ENCODE measurements around the gene FKRP. TPM values are rescaled to one million over a fixed set of nuclear protein-coding genes. Genes with fewer than 3 reads are reported as not detected.
"Not testable (repeated sequence)": the region's sequence is repeated elsewhere in the genome, so short reads cannot be mapped to it uniquely, and the experiment has no call there.

Gene FKRP
- total and polyA plus RNA-seq, 2 of the 13 experiments (the other 11 are each of a cell fraction or from before 2014, with no cell fraction given), result 7.3 to 9.8 TPM

DNA sequence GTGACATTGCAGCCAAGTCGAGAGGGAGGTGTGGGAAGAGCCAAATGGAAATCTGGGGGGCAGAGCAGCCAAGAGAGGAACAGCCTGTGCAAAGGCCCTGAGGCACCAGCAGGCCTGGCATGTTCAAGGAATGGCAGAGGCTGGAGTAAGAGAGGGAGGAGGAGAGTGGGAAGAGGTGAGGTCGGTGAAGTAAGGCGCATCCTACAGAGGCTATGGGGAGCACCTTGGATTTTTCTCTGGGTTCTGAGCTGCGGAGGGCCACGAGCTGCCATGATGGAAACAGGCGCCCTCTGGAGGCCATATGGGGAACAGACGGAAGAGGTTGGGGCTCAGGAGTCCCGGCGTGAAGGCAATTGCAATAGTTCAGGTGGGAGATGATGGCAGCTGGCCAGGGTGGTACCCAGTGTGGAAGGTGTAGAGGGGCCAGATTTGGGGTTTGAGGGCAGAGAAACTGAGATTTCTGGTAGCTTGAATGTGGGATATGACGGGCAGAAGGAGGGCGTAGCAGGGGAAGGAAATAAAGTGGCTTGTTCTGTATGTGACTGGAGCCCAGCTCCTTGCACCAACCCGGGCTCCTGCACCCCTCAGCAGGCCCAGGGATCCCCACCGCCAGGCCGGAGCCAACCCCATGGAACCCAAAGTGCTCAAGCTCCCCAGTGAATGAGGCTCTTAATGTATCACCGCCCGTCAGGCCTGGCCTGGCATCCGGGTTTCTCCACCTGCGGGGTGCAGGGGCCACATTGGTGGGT is 20.9 kb downstream of the FKRP start (continued):
- TF ChIP-seq ZNF607 (CRISPR knock-in tag; IDR thresholded peaks at IDR 0.05; ENCODE audit: borderline replicate concordance) (no peak), ZNF263 (CRISPR knock-in tag; IDR thresholded peaks at IDR 0.05) (peak; percentile 95), PHB2 (IDR thresholded peaks at IDR 0.05; ENCODE audit: partially characterized antibody) (no peak), SAP130 (CRISPR knock-in tag; IDR thresholded peaks at IDR 0.05; ENCODE audit: low read depth) (0 out of 2 replicates have a peak, but pooled peaks have one; percentile 19), PCBP2 (optimal IDR thresholded peaks at IDR 0.05; ENCODE audit: low read depth, low read length, poor library complexity, severe bottlenecking) (no peak), HNF4G (IDR thresholded peaks at IDR 0.05; ENCODE audit: borderline replicate concordance, low read depth, low read length) (no peak), HNF4G (CRISPR knock-in tag; IDR thresholded peaks at IDR 0.05; ENCODE audit: borderline replicate concordance, low read depth) (no peak), ELF4 (CRISPR knock-in tag; IDR thresholded peaks at IDR 0.05; ENCODE audit: borderline replicate concordance) (no peak), NCOA2 (CRISPR knock-in tag; IDR thresholded peaks at IDR 0.05) (0 out of 2 replicates have a peak, but pooled peaks have one; percentile 12), AKAP8 (CRISPR knock-in tag; IDR thresholded peaks at IDR 0.05) (no peak), ZFP36L2 (CRISPR knock-in tag; IDR thresholded peaks at IDR 0.05) (no peak), RAD21 (CRISPR knock-in tag; IDR thresholded peaks at IDR 0.05) (peak; percentile 54), ZNF230 (CRISPR knock-in tag; IDR thresholded peaks at IDR 0.05) (no peak), KLF12 (CRISPR knock-in tag; IDR thresholded peaks at IDR 0.05; ENCODE audit: borderline replicate concordance) (no peak)

DNA sequence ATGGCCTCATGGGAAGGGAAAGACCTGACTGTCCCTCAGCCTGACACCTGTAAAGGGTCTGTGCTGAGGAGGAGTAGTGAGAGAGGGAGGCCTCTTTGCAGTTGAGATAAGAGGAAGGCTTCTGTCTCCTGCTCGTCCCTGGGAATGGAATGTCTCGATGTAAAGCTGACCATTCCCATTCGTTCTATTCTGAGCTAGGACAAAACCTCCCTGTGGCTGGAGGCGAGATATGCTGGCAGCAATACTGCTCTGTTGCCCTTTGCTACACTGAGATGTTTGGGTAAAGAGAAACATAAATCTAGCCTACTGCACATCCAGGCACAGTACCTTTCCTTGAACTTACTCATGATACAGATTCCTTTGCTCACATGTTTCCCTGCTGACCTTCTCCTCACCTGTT is 22.9 kb downstream of the FKRP start:
- not testable (repeated sequence) for FAIRE-seq

More for the DNA sequence above, 22.9 kb downstream of the FKRP start:
- WGBS (ENCODE audit: low lambda C conversion rate), result 8% methylated on average over 2 of the region's 4 CpGs
- Histone ChIP-seq H3K4me3 (replicated peaks in 1 of 3; ENCODE audit: insufficient read depth in 1 of 3, low read depth in 2 of 3, low read length in 3 of 3) (peak overlapping the region in 1 of 3 experiments; percentile 9; a peak in 1 of 6 replicates), H3K4me1 (ENCODE audit: insufficient read depth, low read length) (peaks cover 68% of the 10 kb centered on the region), H3K4me2 (ENCODE audit: low read depth, low read length) (peak overlapping the region; percentile 69)
- intact Hi-C loops (cut with micrococcal nuclease; ENCODE audit: unreplicated experiment); H3K27me3 ChIP-seq (ENCODE audit: control insufficient read depth in 1 of 2, insufficient read depth in 2 of 2, low read length in 2 of 2); DNase-seq (ENCODE audit: low spot score); H2AFZ ChIP-seq (ENCODE audit: low read length); H3K9ac ChIP-seq (ENCODE audit: insufficient read depth, low read depth, low read length); in situ Hi-C loops (cut with HindIII; ENCODE audit: extremely low pct_ligation_motif_present, low pct_unique_long_range_greater_than_20kb); ATAC-seq; H3K27ac ChIP-seq (ENCODE audit: extremely low read length, insufficient read depth, low read length); H4K20me1 ChIP-seq (ENCODE audit: insufficient read depth, low read length); H3K79me2 ChIP-seq (ENCODE audit: insufficient read depth, low read length); H3K9me3 ChIP-seq (ENCODE audit: low read length); H3K36me3 ChIP-seq (replicated peaks in 1 of 2; ENCODE audit: control insufficient read depth in 1 of 2, insufficient read depth in 2 of 2, low read length in 2 of 2); BruUV-seq (replicated peaks); CTCF ChIA-PET (ENCODE audit: low intra/inter-chr PET ratio, low total read pairs): not testable (repeated sequence)
- POLR2A ChIA-PET, result interaction anchor here (0.6 to 0.8 kb wide), 3 partner anchors 19 to 58 kb away, joined by 3 to 5 read pairs (median 3); partner anchors contain the start of gene SLC1A5
